ENCODE data around the gene MAB21L3.
A peak's percentile ranks its signal among the peaks of the same experiment; 100 is the strongest.

The MAB21L3 gene

GRCh38 chr1:116110567-116111523, at the start of gene MAB21L3:
Gene MAB21L3 (plus strand): TSS chr1:116111399. CDS start chr1:116112616, 1,217 bp downstream.
- no peak for FAIRE-seq

DNA sequence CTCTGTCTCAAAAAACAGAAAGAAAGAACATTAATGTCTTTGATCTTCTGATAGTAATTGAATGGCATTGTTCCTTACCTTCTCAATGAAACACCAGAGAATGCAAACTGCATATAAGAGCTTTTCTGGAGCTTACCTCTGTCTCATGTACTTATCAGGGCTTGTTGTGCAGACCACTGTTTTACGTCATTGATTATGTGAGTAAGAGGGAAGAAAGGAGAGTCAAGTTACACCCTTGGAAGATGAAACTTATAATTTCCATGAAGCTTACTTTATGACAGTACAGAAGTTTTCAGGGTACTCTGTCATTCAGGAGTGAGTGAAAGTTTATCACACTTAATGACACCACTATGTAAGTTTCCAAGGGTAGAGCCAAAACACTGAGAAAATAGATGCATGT, 49.0 kb upstream of the MAB21L3 start:
- FAIRE-seq, result no peak

DNA sequence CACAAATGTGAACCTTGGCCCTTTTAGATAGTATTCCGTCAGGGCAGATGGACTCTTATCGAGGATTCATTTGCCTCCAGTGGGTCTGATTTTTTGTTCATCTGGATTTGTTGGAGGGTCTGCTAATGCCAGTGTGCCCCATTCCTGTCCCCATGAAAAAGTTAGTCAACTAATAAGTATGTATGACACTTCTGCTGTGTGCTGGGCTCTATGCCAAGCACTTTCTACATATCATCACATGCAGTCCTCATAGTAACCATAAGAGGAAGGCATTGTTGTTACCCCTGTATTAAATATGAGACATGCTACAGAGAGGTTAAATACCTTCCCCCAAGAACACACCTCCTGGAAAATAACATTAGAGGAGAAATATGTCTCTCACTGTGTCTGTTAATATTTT, 46.6 kb upstream of the MAB21L3 start:
- no peak for FAIRE-seq

DNA sequence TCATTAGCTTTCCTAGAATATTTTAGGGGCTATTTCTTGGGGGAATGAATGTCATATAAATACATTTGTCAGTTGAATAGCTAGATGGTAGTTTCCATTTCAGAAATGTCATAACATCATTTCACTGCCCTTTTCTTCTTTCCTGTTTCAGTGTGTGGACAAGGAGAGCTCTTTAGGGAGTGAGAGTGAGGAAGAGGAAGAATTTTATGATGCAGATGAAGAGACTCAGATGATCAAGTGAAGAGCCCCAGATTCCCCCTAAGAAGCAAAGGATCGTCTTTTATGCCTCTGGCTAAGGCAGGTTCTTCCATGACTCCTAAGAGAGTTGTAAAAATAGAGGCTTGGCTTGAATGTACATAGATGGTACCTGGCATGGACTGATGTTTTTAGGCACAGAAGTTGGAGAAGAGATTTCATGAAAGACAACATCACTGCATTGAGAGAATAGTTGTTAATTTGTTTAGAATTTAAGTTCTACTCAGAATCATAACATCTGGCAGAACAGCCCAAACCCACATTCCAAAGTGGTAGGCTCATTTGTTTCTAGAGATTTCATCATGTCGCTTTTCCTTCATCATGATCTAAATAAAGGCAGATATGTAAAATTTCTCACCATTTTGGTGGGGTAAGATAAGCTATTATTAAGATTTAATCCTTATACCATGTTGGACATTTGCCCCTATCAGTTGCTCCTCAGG, 44.2 kb upstream of the MAB21L3 start:
- no peak for FAIRE-seq

DNA sequence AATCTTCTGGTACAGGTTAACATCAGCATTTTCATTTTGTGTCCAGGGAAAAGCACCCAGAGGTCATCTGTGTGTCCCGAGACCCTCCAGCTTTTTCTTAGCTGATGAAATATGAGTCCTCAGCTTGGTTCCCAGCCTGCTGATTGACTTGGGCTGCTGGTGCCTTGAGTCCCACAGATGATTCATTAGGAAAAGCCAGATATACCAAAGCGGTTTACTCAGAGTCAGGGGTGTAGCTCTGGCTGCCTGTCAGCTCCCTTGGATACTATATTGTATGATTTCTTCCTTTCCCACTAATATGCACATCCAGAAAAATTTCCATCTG, 43.7 kb upstream of the MAB21L3 start:
- no peak for FAIRE-seq

- FAIRE-seq, result no peak
These were observed 35.6 kb upstream of the MAB21L3 start for GRCh38 chr1:116075575-116075974.

- no peak for FAIRE-seq
These were observed 35.2 kb upstream of the MAB21L3 start for GRCh38 chr1:116075990-116076389.

GRCh38 chr1:116076831-116077230, 34.4 kb upstream of the MAB21L3 start:
- FAIRE-seq, result no peak

DNA sequence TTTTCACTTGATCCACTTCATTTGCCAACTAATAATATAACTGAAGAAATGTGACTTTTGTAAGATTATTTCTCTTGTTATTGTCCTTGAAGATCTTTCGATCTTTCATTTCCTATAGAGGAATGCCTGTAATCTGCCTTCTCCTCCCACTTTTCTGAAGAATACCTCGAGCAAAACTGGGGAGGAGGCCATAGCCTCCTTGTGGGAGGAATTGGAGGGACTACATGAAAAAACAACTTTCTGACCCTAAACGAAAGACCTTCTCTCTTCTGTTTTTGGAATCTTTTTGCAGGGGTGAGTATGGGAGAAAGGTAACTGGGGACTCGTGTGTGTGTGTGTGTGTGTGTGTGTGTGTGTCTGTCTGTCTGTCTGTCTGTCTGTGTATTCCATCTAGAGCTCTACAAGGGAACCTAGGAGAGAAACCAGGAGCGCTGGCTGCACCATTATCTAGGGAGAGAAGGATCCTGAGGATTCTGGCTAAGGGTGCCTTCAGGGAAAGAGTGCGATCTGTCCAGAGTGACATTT, 32.4 kb upstream of the MAB21L3 start:
- no peak for FAIRE-seq

DNA sequence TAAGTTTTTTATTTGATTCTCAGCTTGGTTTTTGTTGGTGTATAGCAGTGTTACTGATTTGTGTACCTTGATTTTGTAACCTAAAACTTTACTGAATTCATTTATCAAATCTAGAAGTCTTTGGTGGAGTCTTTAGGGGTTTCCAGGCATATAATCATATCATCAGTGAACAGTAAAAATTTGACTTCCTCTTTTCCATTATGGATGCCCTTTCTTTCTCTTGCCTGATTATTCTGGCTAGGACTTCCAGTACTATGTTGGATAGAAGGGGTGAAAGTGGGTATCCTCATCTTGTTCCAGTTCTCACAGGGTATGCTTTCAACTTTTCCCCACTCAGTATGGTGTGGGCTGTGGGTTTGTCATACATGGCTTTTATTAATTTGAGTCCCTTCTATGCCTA, 23.6 kb upstream of the MAB21L3 start:
- no peak for FAIRE-seq

DNA sequence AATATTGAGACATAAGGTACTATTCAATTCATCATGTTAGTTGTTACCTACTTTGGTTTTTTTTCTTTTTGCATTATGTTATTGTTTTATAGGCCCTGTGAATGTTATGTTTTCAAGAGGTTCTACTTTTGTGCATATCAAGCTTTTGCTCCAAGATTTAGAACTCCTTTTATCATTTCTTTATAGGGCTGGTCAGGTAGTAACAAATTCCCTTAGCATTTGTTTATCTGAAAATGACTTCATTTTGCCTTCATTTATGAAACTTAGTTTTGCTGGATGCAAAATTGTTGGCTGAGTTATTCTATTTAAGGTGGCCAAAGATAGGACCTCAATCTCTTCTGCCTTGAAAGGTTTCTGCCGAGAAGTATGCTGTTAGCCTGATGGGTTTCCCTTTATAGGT, 21.3 kb upstream of the MAB21L3 start:
- FAIRE-seq, result no peak

- no peak for FAIRE-seq
These were observed 20.1 kb upstream of the MAB21L3 start for GRCh38 chr1:116091083-116091482.

DNA sequence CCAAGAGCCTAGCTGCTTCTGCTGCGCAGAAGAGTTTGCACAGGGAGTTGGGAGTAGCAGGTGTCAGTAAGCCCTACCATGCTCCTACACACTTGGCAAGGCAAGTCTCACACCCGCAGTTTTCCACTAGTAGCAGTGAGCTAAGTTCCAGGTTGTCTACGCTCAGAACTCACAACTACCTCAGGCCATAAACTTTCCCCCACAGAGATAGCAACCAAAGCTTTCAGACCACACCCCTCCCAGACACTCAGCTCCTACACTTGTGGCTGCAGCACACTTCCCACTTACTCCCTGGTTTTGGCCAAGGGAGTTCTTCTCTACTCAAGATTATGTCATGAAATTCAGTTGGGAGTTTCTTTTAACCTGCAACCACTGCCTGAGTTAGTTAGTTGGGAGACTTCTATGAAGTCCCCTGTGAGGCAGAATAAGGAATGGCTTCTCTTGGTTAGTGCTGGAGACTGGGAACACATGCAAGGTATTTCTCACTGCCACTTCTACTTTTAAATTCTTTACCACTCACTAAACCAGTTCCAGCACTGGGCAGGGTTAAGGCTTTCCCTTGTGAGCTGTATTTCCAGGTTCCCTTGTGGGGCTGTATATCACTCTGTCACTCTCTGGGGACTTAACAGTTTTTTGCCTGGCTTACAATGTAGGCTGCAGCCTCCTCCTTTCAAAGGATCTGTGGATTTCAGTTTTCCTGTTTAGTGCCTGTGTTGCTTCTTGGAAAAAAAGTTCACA, 18.3 kb upstream of the MAB21L3 start:
- FAIRE-seq, result no peak

- FAIRE-seq, result peak; percentile 44
These were observed 16.2 kb upstream of the MAB21L3 start for GRCh38 chr1:116095027-116095426.

- no peak for FAIRE-seq
These were observed 15.1 kb upstream of the MAB21L3 start for GRCh38 chr1:116096013-116096618.

DNA sequence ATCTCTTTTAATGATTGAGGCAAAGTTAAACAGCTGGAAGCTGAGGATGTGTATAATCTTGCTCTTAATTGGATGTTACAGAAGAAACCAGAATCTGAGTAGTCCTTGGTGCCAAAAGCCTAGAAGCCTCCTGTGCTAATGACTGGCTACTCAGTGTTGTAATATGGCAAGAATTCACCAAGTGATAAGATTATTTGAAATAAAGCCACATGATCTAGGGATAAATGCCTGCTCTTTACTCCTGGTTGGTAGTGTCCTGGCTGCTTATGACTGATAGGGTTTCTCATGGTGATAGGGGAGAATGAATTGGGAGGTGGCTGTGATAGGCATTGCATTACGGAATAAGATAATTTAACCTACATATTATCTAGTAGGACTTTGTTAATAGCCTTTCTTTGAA, 13.6 kb upstream of the MAB21L3 start:
- no peak for FAIRE-seq

GRCh38 chr1:116099379-116099778, 11.8 kb upstream of the MAB21L3 start:
- no peak for FAIRE-seq

DNA sequence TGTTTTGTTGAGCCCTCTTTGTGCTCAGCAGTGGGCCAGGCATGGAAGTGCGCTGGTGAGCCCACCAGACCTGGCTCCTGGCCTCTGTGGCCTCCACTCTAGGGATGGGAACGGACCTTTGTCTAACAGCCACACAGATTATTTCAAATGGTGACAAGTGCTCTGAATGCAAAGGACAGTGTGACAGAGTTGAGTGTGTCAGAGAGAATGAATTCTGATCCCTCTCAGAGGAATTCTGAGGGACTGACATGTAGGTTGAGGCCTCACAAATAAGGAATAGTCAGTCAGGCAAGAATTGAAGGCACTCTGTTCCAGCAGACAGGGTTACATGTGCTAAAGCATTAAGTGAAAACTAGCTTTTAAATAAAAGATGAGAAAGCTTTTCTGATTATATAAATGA, 11.3 kb upstream of the MAB21L3 start:
- no peak for FAIRE-seq

DNA sequence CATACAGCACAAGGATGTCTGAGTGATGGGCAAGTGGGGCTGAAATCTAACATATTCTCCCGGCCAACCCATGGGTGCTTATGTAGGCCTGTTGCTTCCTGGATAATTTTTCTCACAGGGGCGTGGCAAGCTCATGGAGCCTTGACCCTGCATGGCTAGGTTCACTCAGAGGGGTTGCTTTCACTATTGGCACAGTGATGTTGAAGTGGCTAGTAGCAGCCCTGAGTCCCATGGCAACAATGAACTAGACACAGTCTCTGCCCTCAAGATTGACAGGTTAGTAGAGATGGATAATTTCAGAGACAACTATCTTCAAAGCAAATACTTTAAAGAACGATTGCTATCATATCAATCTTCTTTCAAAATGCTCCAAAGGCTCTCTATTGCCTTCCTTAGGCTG, 6.5 kb upstream of the MAB21L3 start:
- FAIRE-seq, result no peak

GRCh38 chr1:116105996-116106395, 5.2 kb upstream of the MAB21L3 start:
- FAIRE-seq, result no peak

- FAIRE-seq, result no peak
These were observed 4.6 kb upstream of the MAB21L3 start for GRCh38 chr1:116106646-116107045.

GRCh38 chr1:116107371-116107770, 3.8 kb upstream of the MAB21L3 start:
- no peak for FAIRE-seq

DNA sequence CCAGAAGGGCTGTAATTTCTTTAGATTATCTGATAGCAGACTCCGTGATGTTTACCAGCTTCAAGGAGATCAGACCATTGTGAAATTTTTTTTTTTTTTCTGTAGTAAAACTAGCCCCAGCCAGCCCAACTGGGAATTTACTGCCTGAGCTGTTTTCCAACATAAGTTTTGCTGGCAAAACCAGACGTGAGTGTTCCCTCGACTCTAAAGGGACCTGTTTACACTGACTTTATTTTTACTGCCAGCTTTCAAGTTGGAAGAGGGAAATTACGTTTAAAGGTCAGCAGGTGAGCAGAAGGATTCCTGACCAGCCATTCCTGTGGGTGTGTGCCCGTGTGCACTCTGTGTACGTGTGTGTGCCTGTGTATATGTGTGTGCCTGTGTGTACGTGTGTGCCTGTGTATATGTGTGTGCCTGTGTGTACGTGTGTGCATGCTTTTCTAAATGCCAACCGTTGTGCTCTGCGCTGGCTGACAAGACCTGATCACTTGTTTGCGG, 374 bp downstream of the MAB21L3 start:
- FAIRE-seq, result no peak

Measured in A204.1 (cell line).